CD4-positive, alpha-beta T cell treated with Interleukin-17A for 1 hour (primary cell): ENCODE data around the gene NRF1.
"Not testable (repeated sequence)": the region's sequence is repeated elsewhere in the genome, so short reads cannot be mapped to it uniquely, and the experiment has no call there.

Source experiments
- DNase-seq: peaks from one replicate; pipeline ENCODE4 v3.0.0-alpha.2; 2020

NRF1 gene

DNA sequence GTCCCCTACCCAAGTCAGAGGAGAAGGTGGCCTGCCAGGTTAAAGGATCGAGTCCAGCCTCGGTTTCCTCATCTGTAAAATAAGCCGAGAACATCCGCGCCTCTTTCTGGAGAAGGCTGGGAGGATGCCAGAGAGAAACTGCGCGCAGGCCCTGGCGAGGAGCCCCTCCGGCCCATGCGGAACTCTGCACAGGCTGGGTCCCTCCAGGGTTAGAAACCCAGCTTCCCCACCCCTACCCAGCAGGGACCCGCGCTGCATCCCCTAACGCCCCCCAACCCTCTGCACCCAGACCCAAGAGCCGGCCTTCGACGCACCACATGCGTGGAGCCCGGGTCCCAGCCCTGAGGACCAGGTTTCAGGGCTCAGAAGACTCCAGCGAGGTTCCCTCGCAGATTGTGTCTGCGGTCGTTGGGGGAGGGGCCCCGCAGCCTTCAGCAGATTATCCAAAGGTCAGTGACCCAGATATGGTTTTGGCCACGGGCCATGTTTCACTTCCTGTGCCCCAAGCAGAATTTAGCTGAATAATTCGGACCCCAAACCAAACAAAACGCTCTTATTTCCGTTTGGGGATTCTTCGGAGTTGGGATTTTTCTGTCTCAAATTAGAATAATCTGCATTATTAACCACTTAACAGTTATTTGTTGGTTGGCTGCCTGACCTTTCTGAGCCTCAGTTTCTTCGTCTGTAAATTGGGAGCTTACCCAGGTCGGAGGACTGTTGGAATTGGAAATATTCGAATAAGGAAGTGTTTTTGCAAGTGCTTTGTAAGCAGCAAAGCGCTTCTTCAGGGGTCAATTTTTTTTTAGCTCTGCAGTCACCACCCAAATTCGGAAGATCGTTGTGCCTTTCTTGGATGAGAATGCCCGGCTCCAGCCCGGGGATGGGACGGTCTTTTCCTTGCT lies 173.5 kb downstream of the NRF1 start:
- DNase-seq: no peak

DNA sequence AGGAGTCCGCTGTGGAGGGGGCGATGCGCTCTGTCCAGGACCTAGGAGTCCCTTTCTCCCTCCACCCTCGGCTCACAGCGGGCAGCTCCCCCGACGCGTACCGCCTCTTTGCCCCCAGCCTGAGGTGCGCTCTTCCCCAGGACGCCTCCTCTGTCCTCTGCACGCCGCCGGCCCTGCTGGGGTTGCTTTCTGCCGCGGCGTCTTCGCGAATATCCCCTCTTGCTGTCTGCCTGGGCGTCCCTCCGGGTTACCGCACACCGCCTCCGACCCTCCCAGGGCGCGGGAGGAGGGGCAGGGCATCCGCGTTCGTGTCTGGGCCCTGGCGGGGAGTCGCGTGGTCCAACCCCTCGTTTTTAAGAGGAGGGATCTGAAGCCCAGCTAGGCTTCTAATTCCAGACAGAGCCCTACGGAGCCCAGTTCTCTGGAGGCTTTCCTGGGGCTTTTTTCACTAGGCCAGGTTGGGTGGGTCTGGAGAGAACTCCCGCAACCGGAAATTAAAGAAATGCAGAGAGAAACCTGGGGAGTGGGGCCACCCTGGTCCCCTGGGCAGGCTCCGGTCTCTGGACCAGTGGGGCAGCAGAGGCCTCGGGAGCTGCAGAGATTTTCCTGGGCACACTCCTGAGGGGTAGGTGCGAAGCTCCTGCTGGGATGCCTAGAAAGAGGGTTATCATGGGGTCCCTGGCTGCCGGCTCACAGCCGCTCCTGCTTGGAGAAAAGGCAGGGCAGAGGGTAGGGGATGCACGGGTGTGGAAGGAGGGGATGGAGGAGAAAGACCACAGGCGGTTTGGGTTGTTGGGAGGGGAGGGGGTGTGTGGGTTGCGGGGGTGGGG lies 174.4 kb downstream of the NRF1 start:
- no peak for DNase-seq

DNA sequence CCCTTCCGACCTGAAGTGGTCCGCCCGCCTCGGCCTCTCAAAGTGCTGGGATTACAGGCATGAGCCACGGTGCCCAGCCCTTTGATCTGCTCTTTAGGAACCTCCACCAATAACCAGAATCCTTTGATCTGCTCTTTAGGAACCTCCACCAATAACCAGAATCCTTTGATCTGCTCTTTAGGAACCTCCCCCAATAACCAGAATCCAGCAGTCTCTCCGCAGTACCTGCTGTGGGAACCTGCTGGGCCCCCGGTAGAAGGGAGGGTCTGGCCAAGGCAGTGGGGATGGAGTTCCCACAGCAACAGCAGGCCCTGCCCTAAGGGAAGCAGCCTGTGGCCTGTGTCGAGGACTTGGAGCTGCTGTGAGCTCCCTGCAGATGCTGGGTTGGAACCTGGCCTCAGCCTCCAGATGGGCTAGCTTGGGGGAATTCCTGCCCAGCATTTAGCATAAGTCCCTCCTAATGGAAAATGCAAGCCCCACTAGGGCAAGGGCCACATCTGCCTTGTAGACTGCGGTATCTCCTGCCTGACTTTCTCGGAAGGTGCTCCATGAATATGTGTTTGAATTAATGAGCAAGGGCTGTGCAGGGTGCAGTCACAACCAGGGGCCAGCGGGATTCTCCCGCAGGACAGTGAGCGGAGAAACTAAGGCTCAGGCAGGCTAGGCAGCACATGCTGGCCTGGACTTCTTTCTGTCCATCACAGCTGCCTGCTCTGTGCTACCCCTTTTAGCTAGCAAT lies 175.5 kb downstream of the NRF1 start:
- no peak for DNase-seq

DNA sequence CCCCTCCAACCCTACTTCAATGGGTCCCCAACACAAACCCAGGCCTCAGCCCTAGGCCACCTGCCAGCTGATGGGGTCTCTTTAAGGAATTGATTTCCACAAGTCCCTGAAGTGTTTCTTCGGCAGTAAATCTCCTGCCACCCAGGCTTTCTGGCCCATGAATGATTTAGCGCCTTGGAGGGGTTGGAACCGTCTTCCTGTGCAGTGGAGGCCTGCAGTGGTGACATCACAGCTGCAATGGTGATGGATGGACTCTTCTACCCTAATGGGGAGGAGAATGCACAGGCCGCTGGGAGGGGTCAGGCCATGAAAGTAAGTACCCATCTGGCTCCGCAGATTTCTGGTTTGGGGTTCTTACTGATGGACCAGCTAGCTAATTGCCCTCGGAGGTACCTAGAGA lies 177.5 kb downstream of the NRF1 start:
- DNase-seq: no peak

GRCh38 chr7:129789652-129790051 lies 178.1 kb downstream of the NRF1 start:
- DNase-seq: no peak

DNA sequence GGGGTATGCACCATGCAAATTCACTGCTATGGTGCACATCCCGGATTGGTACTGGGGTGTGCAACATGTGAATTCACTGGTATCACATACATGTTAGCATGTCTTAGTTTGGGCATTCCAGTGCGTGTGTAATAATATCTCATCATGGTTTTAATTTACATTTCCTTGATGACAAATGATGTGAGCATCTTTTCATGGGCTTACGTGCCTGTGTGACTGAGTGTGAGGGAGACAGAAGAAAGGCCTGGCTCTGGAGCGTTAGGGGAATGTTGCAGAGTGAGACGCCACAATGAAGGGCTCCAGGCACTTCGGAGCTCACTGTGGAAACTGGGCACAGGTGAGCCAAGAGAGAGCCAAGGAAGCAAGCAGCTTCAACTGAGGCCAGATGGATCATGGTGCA lies 178.6 kb downstream of the NRF1 start:
- DNase-seq: no peak

DNA sequence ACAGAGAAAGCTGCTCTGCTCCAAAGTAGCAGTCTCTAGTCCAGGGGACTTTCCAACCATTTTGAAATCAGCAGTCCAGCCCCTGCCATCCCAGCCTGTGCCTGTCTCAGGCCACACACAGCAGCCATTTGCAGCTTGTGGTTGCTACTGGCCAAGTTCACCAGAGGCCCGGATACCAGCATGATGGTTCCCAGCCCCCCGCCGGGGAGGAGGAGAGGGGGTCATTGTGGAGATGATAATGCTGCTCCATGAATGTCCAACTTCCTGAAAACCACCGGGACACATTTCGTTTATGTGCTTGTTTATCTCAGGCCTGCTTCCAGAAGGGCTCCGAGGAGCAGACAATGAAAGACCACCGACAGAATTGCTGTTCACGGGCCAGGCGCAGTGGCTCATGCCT lies 181.2 kb downstream of the NRF1 start:
- DNase-seq: no peak

DNA sequence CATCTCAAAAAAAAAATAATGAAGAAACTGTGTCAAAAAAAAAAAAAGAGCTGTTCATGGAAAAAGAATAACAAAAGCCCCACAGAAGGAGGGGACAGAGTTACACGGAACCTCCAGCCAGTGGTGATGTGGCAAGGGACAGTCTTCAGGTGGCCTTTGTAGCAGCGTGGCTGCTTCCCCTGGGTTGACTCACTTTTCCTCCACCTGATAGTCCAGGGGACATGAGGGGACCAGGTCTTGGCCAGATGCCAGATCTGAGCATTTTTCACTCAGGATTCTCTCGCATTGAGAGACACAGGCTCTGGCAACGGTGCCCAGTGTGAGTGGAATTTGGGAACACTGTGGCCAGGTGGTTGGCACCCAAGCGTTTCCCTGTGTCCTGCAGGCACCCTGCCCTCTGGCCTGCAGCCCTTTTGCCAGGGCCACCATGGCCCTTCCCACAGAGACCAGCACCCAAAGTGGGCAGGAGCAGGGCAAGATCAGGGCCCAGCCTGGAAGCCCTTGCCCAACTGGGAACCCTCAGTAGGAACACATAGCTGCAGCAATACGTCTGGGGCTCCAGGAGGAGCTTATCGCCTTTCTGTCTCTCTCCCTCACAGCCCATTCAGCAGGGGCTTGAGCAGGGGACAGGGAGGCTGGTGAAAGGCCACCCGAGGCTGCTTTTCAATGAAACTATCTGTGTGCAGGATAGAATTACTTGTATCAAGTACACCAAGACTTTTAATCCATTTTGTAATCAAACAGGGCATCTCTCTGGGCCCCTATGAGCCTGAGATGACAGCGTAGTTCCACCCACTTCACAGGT lies 182.2 kb downstream of the NRF1 start:
- DNase-seq: no peak

- DNase-seq: not testable (repeated sequence)
These were observed 182.9 kb downstream of the NRF1 start for GRCh38 chr7:129794461-129794860.

DNA sequence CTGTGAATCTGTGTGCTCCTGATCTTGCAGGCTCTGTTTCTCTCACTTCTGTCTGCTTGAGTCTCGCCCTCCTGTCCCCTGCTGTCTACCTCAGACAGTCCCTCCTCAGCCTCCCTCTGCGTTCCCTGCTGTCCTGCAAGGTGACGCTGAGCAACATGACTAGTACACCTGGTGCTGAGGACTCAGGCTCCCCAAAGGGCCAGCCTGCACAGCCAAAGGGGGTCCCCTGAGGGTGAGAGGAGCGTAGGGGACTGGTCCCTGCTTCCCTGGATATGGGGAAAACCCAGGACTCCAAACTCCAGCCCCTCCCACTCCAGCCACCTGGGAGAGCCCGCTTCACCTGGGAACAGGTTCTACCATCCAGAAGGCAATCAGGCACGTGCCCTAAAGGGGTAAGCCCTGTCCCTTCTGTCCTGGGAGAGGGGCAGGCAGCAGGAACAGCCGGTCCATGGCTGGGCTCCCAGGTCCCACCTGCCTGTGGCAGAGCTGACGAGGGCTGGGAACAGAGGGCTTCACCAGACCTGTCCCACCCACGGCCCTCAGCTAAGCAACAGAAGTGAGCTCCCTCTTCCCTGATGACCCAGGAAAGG lies 184.8 kb downstream of the NRF1 start:
- no peak for DNase-seq

- no peak for DNase-seq
These were observed 185.8 kb downstream of the NRF1 start for GRCh38 chr7:129797214-129797789.

GRCh38 chr7:129798616-129799349 lies 187.3 kb downstream of the NRF1 start:
- no peak for DNase-seq

DNA sequence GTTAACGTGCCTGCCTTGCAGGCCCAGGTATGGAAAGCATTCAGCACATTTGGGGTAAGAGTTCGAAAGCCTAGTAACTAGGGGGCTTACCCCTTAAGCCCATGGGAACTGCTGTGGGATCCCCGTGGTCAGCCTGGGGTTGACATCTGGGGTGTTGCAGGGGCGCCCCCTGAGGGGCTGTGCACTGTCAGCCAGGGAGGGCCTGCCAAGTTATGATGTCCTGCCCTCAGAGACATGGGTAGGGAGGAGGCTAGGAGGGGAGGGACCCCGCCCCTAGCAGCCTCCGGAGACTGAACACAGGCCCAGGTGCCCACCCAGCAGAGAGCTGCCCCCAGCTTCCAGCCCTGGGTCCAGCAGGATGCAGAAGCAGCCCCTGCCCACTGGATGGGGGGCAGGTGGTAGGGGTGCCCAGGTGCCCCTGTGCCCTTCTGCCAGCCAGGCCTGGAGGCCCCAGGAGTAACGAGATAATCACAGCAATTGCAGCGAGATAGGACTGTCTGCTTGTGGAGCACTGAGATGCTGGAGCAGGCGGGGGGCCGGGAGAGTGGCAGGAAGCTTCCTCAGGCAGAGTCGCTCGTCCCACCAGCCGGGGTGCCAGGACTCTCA lies 187.9 kb downstream of the NRF1 start:
- DNase-seq: no peak

GRCh38 chr7:129800901-129801300 lies 189.4 kb downstream of the NRF1 start:
- no peak for DNase-seq

GRCh38 chr7:129801882-129802281 lies 190.4 kb downstream of the NRF1 start:
- no peak for DNase-seq

- DNase-seq: no peak
These were observed 192.1 kb downstream of the NRF1 start for GRCh38 chr7:129803546-129804081.

GRCh38 chr7:129804111-129804889 lies 192.8 kb downstream of the NRF1 start:
- DNase-seq: no peak

GRCh38 chr7:129804890-129805719 lies 193.6 kb downstream of the NRF1 start:
- DNase-seq: no peak
